ENCODE data around the gene GTF2IRD2. TPM values are rescaled to one million over a fixed set of nuclear protein-coding genes. Genes with fewer than 3 reads are reported as not detected.

The GTF2IRD2 gene
- 3.7 and 5.9 TPM in 2 replicates for total RNA-seq

GRCh38 chr7:74850833-74851721, at the start of gene GTF2IRD2:
Gene GTF2IRD2 (minus strand): TSS chr7:74851605. CDS start chr7:74836378, 15,227 bp downstream.

DNA sequence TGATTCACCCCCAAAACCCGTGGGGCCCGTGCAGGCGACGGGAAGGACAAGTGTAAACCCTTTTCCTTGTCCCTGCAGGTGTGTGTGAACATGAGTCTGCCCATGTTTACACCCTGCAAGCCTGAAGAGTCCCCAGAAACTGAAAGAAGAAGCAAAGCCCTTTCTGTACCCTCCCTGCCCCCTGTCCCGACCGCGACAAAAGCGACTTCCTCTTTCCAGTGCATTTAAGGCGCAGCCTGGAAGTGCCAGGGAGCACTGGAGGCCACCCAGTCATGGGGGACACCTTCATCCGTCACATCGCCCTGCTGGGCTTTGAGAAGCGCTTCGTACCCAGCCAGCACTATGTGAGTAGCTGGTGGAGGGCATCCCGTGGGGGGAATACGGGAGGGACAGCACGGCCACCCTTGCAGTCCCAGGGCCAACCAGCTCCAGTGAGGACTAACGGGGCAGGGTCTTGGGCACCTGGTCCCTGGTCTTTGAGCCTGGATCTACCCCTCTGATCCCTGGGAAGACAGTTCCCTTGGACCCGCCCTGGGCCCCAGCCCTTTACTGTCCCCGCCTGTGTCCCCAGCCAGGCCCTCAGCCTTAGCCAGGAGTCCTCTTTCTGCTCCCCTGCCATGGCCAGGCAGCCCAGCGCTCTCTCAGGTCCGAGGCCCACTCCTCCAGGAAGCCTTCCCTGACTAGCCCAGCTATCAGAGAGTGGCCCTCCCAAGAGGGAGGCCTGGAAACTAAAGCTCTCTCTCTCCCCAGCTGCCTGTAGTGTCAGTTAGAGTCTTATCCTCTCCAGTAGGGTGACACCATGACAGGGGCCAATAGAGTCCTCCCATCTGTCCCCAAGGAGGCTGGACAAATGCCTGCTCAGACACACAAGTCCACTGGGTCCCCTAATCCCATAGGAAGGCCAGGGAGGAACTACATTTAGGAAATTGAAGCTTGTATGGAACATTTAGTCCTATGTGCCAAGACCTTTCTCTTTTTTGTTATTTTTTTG, 77.3 kb downstream of the GTF2IRD2 start, which contains the start of gene NCF1:
NCF1 (plus strand) TSS at position 252 of the 991 bp plus-strand sequence; CDS start at position 273, 21 bp downstream.

Other genes with a start within 250 kb of the GTF2IRD2 start
- gene GTF2I, start 193.9 kb downstream of the GTF2IRD2 start, total RNA-seq, result 104 and 108 TPM in 2 replicates
- 2.1 and 2.7 TPM in 2 replicates for gene NCF1, start 77.6 kb downstream of the GTF2IRD2 start, total RNA-seq
- gene CASTOR2, start 113.1 kb upstream of the GTF2IRD2 start, total RNA-seq, result 6.3 and 7.3 TPM in 2 replicates
- 47.8 and 58.4 TPM in 2 replicates for gene RCC1L, start 222.2 kb upstream of the GTF2IRD2 start, total RNA-seq
- gene GTF2IRD2B, start 241.0 kb upstream of the GTF2IRD2 start, total RNA-seq, result 17.7 and 20.2 TPM in 2 replicates